ENCODE measurements around the gene SUGP2.
"Not testable (repeated sequence)": the region's sequence is repeated elsewhere in the genome, so short reads cannot be mapped to it uniquely, and the experiment has no call there.

The SUGP2 gene

GRCh38 chr19:19033176-19033425, 216 bp downstream of the SUGP2 start:
- DNase-seq (ENCODE audit: low read depth, low spot score), result no peak

GRCh38 chr19:19032420-19033175, 719 bp downstream of the SUGP2 start:
- DNase-seq (ENCODE audit: low read depth, low spot score), result peak; percentile 95

GRCh38 chr19:19031891-19032290, 1.4 kb downstream of the SUGP2 start:
- DNase-seq (ENCODE audit: low read depth, low spot score), result no peak

GRCh38 chr19:19028526-19028925, 4.8 kb downstream of the SUGP2 start:
- no peak for DNase-seq (ENCODE audit: low read depth, low spot score)

- no peak for DNase-seq (ENCODE audit: low read depth, low spot score)
These were observed 6.1 kb downstream of the SUGP2 start for GRCh38 chr19:19027228-19027627.

GRCh38 chr19:19026299-19026971, 6.9 kb downstream of the SUGP2 start:
- DNase-seq (ENCODE audit: low read depth, low spot score), result peak; percentile 11

- DNase-seq (ENCODE audit: low read depth, low spot score), result no peak
These were observed 7.5 kb downstream of the SUGP2 start for GRCh38 chr19:19025861-19026260.

- not testable (repeated sequence) for DNase-seq (ENCODE audit: low read depth, low spot score)
These were observed 9.9 kb downstream of the SUGP2 start for GRCh38 chr19:19023376-19023775.

- no peak for DNase-seq (ENCODE audit: low read depth, low spot score)
These were observed 10.8 kb downstream of the SUGP2 start for GRCh38 chr19:19022380-19022961.

GRCh38 chr19:19021115-19021514, 12.2 kb downstream of the SUGP2 start:
- DNase-seq (ENCODE audit: low read depth, low spot score), result peak; percentile 52

GRCh38 chr19:19010551-19010950, 22.8 kb downstream of the SUGP2 start:
- DNase-seq (ENCODE audit: low read depth, low spot score), result no peak

- DNase-seq (ENCODE audit: low read depth, low spot score), result no peak
These were observed 23.4 kb downstream of the SUGP2 start for GRCh38 chr19:19009951-19010350.

GRCh38 chr19:19006213-19006612, 27.1 kb downstream of the SUGP2 start:
- peak; percentile 63 for DNase-seq (ENCODE audit: low read depth, low spot score)

- no peak for DNase-seq (ENCODE audit: low read depth, low spot score)
These were observed 29.2 kb downstream of the SUGP2 start for GRCh38 chr19:19004144-19004543.

- peak; percentile 39 for DNase-seq (ENCODE audit: low read depth, low spot score)
These were observed 33.3 kb downstream of the SUGP2 start for GRCh38 chr19:18999896-19000620.

GRCh38 chr19:18999016-18999758, 34.1 kb downstream of the SUGP2 start:
- DNase-seq (ENCODE audit: low read depth, low spot score), result peak; percentile 81

- no peak for DNase-seq (ENCODE audit: low read depth, low spot score)
These were observed 35.0 kb downstream of the SUGP2 start for GRCh38 chr19:18998276-18998675.

- no peak for DNase-seq (ENCODE audit: low read depth, low spot score)
These were observed 36.4 kb downstream of the SUGP2 start for GRCh38 chr19:18996796-18997394.

- no peak for DNase-seq (ENCODE audit: low read depth, low spot score)
These were observed 37.0 kb downstream of the SUGP2 start for GRCh38 chr19:18996351-18996750.

GRCh38 chr19:18995804-18996241, 37.5 kb downstream of the SUGP2 start:
- peak; percentile 96 for DNase-seq (ENCODE audit: low read depth, low spot score)

GRCh38 chr19:18993115-18993514, 40.2 kb downstream of the SUGP2 start:
- DNase-seq (ENCODE audit: low read depth, low spot score), result no peak

Data from astrocyte of the hippocampus (primary cell).